Mesenchymal stem cell (in vitro differentiated cells and primary cell): ENCODE measurements around the gene SRC.

Experiments used
- DNase-seq: peaks from one replicate; pipeline ENCODE4 v3.0.0-alpha.2; 2013
- H2AFZ ChIP-seq: one replicate; pipeline ENCODE4 v1.6.1; 2013; ENCODE audit warnings: low read depth, mild to moderate bottlenecking, control low read depth, inconsistent platforms, low read length, moderate library complexity
- H2AK5ac ChIP-seq: 2 replicates; pipeline ENCODE4 v1.6.1; 2013; ENCODE audit warnings: low read length, moderate library complexity, mild to moderate bottlenecking, inconsistent platforms; ENCODE audit not compliant: severe bottlenecking
- H2BK120ac ChIP-seq: one replicate; pipeline ENCODE4 v1.6.1; 2013; ENCODE audit warnings: low read depth, mild to moderate bottlenecking, inconsistent platforms, low read length, moderate library complexity
- H2BK12ac ChIP-seq, 2 experiments: one replicate each; pipeline ENCODE4 v1.6.1; 2013; ENCODE audit warnings: inconsistent platforms in 2 of 2, low read length in 2 of 2, mild to moderate bottlenecking in 2 of 2, moderate library complexity in 2 of 2, control low read depth in 1 of 2
- H2BK15ac ChIP-seq: one replicate; pipeline ENCODE4 v1.6.1; 2013; ENCODE audit warnings: mild to moderate bottlenecking, low read depth, inconsistent platforms; ENCODE audit not compliant: poor library complexity, severe bottlenecking
- H2BK5ac ChIP-seq: 2 replicates; pipeline ENCODE4 v1.6.1; 2013; ENCODE audit warnings: low read depth, mild to moderate bottlenecking, low read length, control low read depth, inconsistent platforms; ENCODE audit not compliant: poor library complexity, severe bottlenecking
- H3K14ac ChIP-seq, 2 experiments: one replicate each; pipeline ENCODE4 v1.6.1; 2013; ENCODE audit warnings: inconsistent platforms in 2 of 2, low read length in 2 of 2, control low read depth in 1 of 2, mild to moderate bottlenecking in 1 of 2, moderate library complexity in 1 of 2
- H3K18ac ChIP-seq, 2 experiments: one replicate each; pipeline ENCODE4 v1.6.1; 2013; ENCODE audit warnings: inconsistent platforms in 2 of 2, low read length in 2 of 2, control low read depth in 1 of 2, low read depth in 1 of 2, mild to moderate bottlenecking in 1 of 2
- H3K23ac ChIP-seq, 2 experiments: one replicate each; pipeline ENCODE4 v1.6.1; 2013; ENCODE audit warnings: inconsistent platforms in 2 of 2, low read length in 2 of 2, mild to moderate bottlenecking in 2 of 2, moderate library complexity in 2 of 2, control low read depth in 1 of 2
- H3K27ac ChIP-seq: 2 replicates; pipeline ENCODE4 v1.5.1; 2013; ENCODE audit warnings: mild to moderate bottlenecking, moderate library complexity, low read length, control low read depth, inconsistent platforms; ENCODE audit not compliant: poor library complexity, severe bottlenecking
- H3K27me3 ChIP-seq, 2 experiments: 2 replicates each; pipeline versions ENCODE4 v1.6.1 to v1.7.0; 2013; ENCODE audit warnings: low read length in 2 of 2, mild to moderate bottlenecking in 2 of 2, moderate library complexity in 2 of 2, control low read depth in 1 of 2, inconsistent platforms in 1 of 2; ENCODE audit not compliant: control insufficient read depth in 1 of 2, insufficient read depth in 1 of 2
- H3K36me3 ChIP-seq, 2 experiments: 2 replicates each; pipeline versions ENCODE4 v1.6.1 to v1.7.0; 2013; ENCODE audit warnings: low read length in 2 of 2, control low read depth in 1 of 2, inconsistent platforms in 1 of 2, low read depth in 1 of 2, mild to moderate bottlenecking in 1 of 2; ENCODE audit not compliant: insufficient read depth in 2 of 2, control insufficient read depth in 1 of 2
- H3K4ac ChIP-seq, 2 experiments: one replicate each; pipeline ENCODE4 v1.6.1; 2013; ENCODE audit warnings: inconsistent platforms in 2 of 2, low read length in 2 of 2, mild to moderate bottlenecking in 2 of 2, moderate library complexity in 2 of 2, control low read depth in 1 of 2, low read depth in 1 of 2
- H3K4me1 ChIP-seq: 2 replicates; pipeline ENCODE4 v1.6.1; 2013; ENCODE audit warnings: low read depth, low read length, control low read depth; ENCODE audit not compliant: control insufficient read depth, insufficient read depth
- H3K4me2 ChIP-seq: 2 replicates; pipeline ENCODE4 v1.6.1; 2013; ENCODE audit warnings: low read length, mild to moderate bottlenecking, inconsistent platforms; ENCODE audit not compliant: poor library complexity, severe bottlenecking
- H3K4me3 ChIP-seq, 2 experiments: 2 replicates each; pipeline versions ENCODE4 v1.5.1 to v1.7.0; 2013; ENCODE audit warnings: low read length in 2 of 2, mild to moderate bottlenecking in 2 of 2, control low read depth in 1 of 2, low read depth in 1 of 2; ENCODE audit not compliant: insufficient read depth in 1 of 2
- H3K79me1 ChIP-seq: replicated peaks from 2 replicates; pipeline ENCODE4 v1.6.1; 2013; ENCODE audit warnings: mild to moderate bottlenecking, control low read depth, low read length, inconsistent platforms; ENCODE audit not compliant: poor library complexity, severe bottlenecking
- H3K9ac ChIP-seq: 2 replicates; pipeline ENCODE4 v1.7.0; 2013; ENCODE audit warnings: mild to moderate bottlenecking, low read length, moderate library complexity
- H3K9me3 ChIP-seq: 2 replicates; pipeline ENCODE4 v1.7.0; 2013; ENCODE audit warnings: mild to moderate bottlenecking, low read length; ENCODE audit not compliant: control insufficient read depth
- H4K8ac ChIP-seq: one replicate; pipeline ENCODE4 v1.6.1; 2013; ENCODE audit warnings: inconsistent platforms, mild to moderate bottlenecking, low read length, moderate library complexity
- H4K91ac ChIP-seq: one replicate; pipeline ENCODE4 v1.6.1; 2013; ENCODE audit warnings: mild to moderate bottlenecking, low read length, inconsistent platforms
- WGBS: methylation state at CpG from one replicate; pipeline ENCODE4 v1.1.7; 2013; ENCODE audit warnings: mixed read lengths; 5-methylcytosine and 5-hydroxymethylcytosine counted together

Gene SRC

DNA sequence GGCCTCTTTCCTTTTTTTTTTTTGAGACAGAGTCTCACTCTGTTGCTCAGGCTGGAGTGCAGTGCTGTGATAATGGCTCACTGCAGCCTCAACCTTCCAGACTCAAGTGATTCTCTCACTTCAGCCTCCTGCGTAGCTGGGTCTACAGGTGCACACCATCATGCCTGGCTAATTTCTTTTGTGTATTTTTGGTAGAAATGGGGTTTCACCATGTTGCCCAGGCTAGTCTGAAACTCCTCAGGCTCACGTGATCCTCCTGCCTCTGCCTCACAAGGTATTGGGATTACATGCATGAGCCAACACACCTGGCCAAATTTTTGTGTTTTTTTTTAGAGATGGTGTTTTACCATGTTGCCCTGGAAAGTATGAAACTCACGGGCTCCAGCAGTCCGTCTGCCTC, 29.3 kb downstream of the SRC start:
- no peaks in the 10 kb centered on the region for H3K27me3 ChIP-seq
- 100% methylated on average over 2 of the region's 4 CpGs for WGBS

DNA sequence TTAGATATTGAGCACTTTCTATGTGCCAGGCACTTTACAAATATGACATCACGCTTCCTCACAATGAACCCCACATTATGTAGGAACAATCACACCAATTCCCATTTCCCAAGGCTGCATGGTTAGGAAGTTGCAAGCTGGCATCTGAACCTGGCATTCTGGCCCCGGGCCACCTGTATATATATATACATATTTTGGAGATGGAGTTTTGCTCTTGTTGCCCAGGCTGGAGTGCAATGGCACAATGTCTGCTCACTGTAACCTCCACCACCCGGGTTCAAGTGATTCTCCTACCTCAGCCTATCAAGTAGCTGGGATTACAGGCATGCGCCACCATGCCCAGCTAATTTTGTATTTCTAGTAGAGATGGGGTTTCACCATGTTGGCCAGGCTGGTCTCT, 30.4 kb downstream of the SRC start:
- H2BK120ac ChIP-seq, result no peak overlapping the region
- H3K27ac ChIP-seq, result no peak overlapping the region
- no peak overlapping the region for H4K91ac ChIP-seq
- H2BK15ac ChIP-seq, result no peak overlapping the region
- H3K4me3 ChIP-seq, result no peak overlapping the region
- H2AFZ ChIP-seq, result no peak overlapping the region
- no peak overlapping the region for H3K18ac ChIP-seq
- H3K23ac ChIP-seq, result no peak overlapping the region
- no peak overlapping the region for H2AK5ac ChIP-seq
- no peaks in the 10 kb centered on the region for H3K27me3 ChIP-seq
- 100% methylated on average over 3 of the region's 4 CpGs for WGBS
- no peaks in the 10 kb centered on the region for H3K9me3 ChIP-seq
- H3K14ac ChIP-seq, result no peak overlapping the region
- no peak overlapping the region for H3K9ac ChIP-seq
- peaks cover 30 to 32% of the 10 kb centered on the region in 2 experiments for H3K36me3 ChIP-seq
- H2BK5ac ChIP-seq, result no peak overlapping the region
- H2BK12ac ChIP-seq, result no peak overlapping the region
- no peak for DNase-seq
- no peak overlapping the region for H3K4me2 ChIP-seq
- no peak overlapping the region for H4K8ac ChIP-seq
- H3K4ac ChIP-seq, result no peak overlapping the region
- peaks cover 20% of the 10 kb centered on the region for H3K4me1 ChIP-seq
- H3K79me1 ChIP-seq, result peaks cover 37% of the 10 kb centered on the region

More for the DNA sequence above, 29.3 kb downstream of the SRC start:
- Histone ChIP-seq H3K9me3 (no peaks in the 10 kb centered on the region), H2AFZ (no peak overlapping the region), H3K4ac (no peak overlapping the region), H3K4me2 (no peak overlapping the region), H2BK15ac (no peak overlapping the region), H2AK5ac (no peak overlapping the region), H4K91ac (no peak overlapping the region), H3K23ac (no peak overlapping the region), H3K9ac (no peak overlapping the region), H4K8ac (no peak overlapping the region), H3K27ac (no peak overlapping the region), H3K36me3 (peaks cover 30 to 32% of the 10 kb centered on the region in 2 experiments), H3K14ac (no peak overlapping the region), H2BK120ac (no peak overlapping the region), H3K4me1 (peaks cover 18% of the 10 kb centered on the region), H3K18ac (no peak overlapping the region), H2BK5ac (no peak overlapping the region), H3K4me3 (no peak overlapping the region), H2BK12ac (no peak overlapping the region), H3K79me1 (peaks cover 35% of the 10 kb centered on the region)
- DNase-seq, result no peak

DNA sequence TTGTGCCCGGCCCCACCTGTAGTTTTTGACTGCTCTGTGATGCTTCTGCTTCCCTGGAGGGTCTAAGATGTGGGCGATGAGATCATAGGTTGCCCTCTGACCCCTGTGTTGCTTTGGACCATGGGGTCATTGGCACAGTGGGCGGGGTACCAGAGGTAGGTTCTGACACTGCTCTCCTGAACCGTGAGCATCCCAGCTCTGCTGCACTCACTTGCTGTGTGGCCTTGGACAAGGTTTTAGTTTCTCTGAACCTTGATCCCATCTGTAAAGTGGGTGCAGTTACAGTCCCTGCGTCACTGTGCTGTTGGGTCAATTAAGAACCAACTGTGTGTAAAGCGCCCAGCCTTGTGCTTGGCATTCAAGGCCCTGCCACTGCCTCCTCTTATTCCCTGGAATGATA, 30.9 kb downstream of the SRC start:
- Histone ChIP-seq H3K79me1 (peaks cover 39% of the 10 kb centered on the region), H2BK15ac (no peak overlapping the region), H3K18ac (no peak overlapping the region), H4K91ac (no peak overlapping the region), H2BK12ac (no peak overlapping the region), H3K4ac (no peak overlapping the region), H2BK120ac (no peak overlapping the region), H3K27me3 (no peaks in the 10 kb centered on the region), H3K27ac (no peak overlapping the region), H2AK5ac (no peak overlapping the region), H2AFZ (no peak overlapping the region), H3K4me2 (no peak overlapping the region), H3K9ac (no peak overlapping the region), H3K9me3 (no peaks in the 10 kb centered on the region), H3K23ac (no peak overlapping the region), H2BK5ac (no peak overlapping the region), H3K36me3 (peaks cover 32% of the 10 kb centered on the region in 2 experiments), H4K8ac (no peak overlapping the region), H3K4me3 (no peak overlapping the region), H3K4me1 (peaks cover 20% of the 10 kb centered on the region), H3K14ac (no peak overlapping the region)
- WGBS, result 81% methylated on average over 6 of the region's 6 CpGs
- DNase-seq, result no peak

DNA sequence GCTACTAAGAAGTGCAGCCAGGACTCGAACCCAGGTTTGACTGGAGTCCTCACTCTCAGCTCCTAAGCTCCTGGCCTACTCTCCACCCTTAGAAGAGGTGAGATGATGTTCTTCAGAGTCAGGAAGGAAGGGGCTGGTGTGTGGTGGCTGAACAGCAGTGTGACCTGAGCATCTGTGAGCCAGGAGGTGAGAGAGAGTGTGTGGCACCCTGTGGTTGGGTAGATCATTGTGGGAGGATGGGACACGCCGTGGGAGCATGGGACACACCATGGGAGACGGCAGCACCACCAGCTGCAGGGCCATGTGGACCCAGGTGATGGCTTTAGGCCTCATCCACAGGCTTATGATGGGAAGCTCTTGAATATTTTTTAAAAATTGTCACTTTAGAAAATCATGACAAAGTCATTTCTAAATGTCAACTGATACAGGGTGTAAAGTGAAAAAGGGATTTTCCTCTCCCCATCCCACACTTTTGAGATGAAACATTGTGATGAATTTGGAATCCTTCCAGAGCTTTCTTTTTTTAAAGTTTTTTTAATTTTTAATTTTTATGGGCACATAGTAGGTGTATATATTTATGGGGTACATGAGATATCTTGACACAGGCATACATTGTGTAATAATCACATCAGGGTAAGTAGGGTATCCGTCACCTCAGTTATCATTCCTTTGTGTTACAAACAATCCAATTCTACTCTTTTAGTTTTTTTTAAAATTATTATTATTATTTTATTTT, 31.6 kb downstream of the SRC start:
- DNase-seq, result no peak
- Histone ChIP-seq H2BK12ac (no peak overlapping the region), H3K23ac (no peak overlapping the region), H3K4me1 (peaks cover 18% of the 10 kb centered on the region), H3K36me3 (peaks cover 28 to 34% of the 10 kb centered on the region in 2 experiments), H3K27me3 (no peaks in the 10 kb centered on the region), H3K18ac (no peak overlapping the region), H3K14ac (peak overlapping the region in 1 of 2 experiments; percentile 9), H4K91ac (no peak overlapping the region), H3K27ac (no peak overlapping the region), H3K9ac (no peak overlapping the region), H3K4me2 (no peak overlapping the region), H2BK5ac (no peak overlapping the region), H3K79me1 (peaks cover 43% of the 10 kb centered on the region), H4K8ac (no peak overlapping the region), H2BK120ac (no peak overlapping the region), H2AK5ac (no peak overlapping the region), H2BK15ac (no peak overlapping the region), H3K4ac (no peak overlapping the region), H3K9me3 (no peaks in the 10 kb centered on the region), H2AFZ (no peak overlapping the region), H3K4me3 (no peak overlapping the region)
- 89% methylated on average over 3 of the region's 5 CpGs for WGBS
